Stimulated activated CD8-positive, alpha-beta memory T cell treated with anti-CD3 and anti-CD28 coated beads, Interleukin-15, amount 100 ng/mL, for 4 hours (primary cell): ENCODE results near the gene TAAR8.
A peak's percentile ranks its signal among the peaks of the same experiment; 100 is the strongest.
"Not testable (repeated sequence)": the region's sequence is repeated elsewhere in the genome, so short reads cannot be mapped to it uniquely, and the experiment has no call there.

ENCODE experiments used
- DNase-seq, 2 donors: peaks; one replicate each; pipeline ENCODE4 v3.0.0-alpha.2; 2020; ENCODE audit warnings: low read depth in 2 of 2

Gene TAAR8, protein sequence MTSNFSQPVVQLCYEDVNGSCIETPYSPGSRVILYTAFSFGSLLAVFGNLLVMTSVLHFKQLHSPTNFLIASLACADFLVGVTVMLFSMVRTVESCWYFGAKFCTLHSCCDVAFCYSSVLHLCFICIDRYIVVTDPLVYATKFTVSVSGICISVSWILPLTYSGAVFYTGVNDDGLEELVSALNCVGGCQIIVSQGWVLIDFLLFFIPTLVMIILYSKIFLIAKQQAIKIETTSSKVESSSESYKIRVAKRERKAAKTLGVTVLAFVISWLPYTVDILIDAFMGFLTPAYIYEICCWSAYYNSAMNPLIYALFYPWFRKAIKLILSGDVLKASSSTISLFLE

DNA sequence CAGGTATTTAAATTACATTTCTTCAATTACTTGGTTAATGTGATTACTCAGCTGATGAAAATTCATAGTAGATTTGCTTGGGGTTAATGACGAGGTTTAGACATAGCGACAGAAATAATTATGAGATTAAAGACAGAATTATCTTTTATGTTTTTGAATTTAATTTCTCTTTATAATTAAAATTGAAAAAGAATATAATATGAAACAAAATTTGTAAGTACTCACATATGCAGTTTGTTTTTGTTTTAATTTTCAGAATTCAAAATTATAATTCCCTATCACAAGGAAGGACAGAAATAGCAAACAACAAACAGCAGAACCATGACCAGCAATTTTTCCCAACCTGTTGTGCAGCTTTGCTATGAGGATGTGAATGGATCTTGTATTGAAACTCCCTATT lies at the start of gene TAAR8:
TSS of gene TAAR8 (plus strand) at position 301 of the 400 bp plus-strand sequence. CDS start at position 322, 21 bp downstream.
- DNase-seq, result no peak

- no peak for DNase-seq
These were observed 47.7 kb upstream of the TAAR8 start for GRCh38 chr6:132504757-132505156.

GRCh38 chr6:132505158-132505557 lies 47.3 kb upstream of the TAAR8 start:
- DNase-seq, result no peak

DNA sequence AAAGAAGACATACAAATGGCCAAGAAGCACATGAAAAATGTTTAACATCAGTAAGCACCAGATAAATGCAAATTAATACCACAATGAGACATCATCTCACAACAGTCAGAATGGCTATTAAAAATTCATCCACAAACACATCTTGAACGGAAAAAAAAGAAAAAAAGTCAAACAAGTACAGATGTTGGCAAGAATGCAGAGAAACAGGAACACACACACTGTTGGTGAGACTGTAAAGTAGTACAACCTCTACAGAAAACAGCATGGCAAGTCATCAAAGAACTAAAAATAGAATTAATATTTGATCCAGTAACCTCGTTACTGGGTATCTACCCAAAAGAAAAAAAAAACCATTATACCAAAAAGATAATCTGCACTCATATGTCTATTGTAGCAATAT lies 46.0 kb upstream of the TAAR8 start:
- no peak for DNase-seq

- DNase-seq, result no peak
These were observed 45.3 kb upstream of the TAAR8 start for GRCh38 chr6:132506869-132507808.

- DNase-seq, result no peak
These were observed 41.2 kb upstream of the TAAR8 start for GRCh38 chr6:132511210-132511830.

DNA sequence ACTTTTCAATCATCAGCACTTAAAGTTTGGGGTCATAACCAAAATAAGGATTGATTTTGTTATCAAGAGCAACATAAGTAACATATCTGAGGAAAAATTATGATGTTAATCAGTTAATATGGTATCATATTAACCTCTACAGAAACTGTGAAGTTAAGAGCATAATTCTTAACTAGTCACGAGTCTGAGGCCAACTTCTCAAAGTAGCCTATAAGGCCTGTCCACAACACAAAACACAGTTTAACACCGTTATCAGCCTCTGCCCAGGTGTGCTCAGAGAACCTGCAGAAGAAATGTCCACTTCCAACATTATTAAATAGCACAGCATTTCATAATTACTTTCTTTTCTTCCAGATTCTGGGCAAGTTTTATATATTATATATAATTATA lies 40.6 kb upstream of the TAAR8 start:
- no peak for DNase-seq

DNA sequence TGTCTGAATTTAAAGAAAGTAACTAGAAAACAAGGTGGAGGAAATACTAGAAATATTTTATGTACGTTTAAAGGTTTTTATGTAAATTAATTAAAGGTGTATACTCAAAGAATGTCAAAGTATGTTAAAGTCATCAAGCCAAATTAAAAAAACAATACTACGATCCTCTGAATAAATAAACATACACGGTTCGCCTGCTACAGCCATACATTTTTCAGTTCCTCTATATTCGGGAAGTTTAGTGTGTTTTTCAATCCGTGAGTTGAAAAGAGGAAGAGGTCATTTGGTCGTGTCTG lies 40.2 kb upstream of the TAAR8 start:
- no peak for DNase-seq

DNA sequence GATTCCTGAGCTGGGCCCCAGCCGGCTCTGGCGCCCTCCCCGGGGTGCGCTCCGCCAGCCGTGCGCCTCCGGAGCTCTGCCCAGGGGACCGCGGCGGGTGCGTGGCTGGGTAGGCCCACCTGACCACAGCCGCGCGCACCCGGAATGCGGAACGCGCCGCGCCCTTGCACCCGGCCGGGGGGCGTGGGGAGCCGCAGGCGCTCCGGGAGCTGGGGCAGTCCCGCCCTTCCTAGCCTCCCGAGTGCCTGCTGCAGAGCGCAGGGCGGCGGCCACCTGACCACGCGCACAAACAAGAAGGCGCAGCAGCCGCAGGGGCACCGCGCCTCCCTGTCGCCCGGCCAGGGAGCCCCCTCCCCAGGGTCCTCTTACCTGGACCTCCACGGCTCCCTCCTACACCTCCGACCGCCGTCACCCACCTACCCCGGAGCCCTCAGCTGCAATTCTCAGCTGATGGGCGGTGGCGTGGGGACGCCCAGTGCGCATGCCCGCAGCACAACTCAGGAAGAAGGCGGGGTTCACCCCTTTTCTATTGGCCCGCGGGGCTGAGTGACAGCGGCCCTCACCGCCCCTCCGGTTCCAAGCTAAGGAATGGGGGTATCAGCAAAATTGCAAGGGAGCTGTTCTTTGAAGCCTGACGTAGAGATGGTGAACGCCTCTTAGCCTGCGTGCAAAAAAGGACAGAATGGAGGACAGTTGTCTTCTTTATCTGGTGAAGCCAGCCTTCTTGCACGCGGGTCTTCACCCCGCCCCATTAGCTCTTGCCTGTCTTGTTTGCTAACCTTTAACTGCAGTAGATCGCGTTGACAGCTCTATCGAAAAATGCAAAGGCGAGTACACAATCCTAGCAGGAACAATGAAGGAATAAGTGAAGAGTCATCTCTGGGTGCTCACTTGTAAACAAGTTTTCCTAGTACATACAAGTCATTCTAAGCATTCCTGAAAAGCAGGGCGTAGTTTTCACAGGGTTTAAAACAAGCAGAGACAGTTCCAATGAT lies 39.5 kb upstream of the TAAR8 start, which contains the start of gene STX7:
TSS of gene STX7 (minus strand) at position 479 of the 995 bp plus-strand sequence. CDS start 9,586 bp downstream, outside the sequence.
- DNase-seq, result peak; percentile 77 to 78

GRCh38 chr6:132513831-132514545 lies 38.5 kb upstream of the TAAR8 start:
- DNase-seq, result no peak

DNA sequence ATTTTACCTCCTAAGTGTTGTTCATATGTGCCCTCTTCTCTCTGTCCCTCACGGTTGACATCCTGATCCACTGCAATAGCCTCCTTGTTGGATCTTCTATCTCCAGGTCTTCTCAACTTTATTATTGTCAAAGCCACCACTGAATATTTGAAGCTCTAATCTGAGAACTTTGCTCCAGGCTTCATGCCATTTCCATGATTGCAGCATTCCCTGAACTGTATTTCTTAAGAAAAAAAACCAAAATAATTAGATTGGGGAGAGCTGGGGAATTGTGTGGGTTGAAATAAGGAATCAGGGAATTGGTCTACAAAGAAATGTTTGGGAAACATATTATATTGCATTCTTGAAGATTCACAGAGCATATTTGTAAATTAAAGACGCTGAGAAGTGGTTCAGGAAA lies 37.1 kb upstream of the TAAR8 start:
- DNase-seq, result no peak

GRCh38 chr6:132520953-132521352 lies 31.5 kb upstream of the TAAR8 start:
- no peak for DNase-seq

DNA sequence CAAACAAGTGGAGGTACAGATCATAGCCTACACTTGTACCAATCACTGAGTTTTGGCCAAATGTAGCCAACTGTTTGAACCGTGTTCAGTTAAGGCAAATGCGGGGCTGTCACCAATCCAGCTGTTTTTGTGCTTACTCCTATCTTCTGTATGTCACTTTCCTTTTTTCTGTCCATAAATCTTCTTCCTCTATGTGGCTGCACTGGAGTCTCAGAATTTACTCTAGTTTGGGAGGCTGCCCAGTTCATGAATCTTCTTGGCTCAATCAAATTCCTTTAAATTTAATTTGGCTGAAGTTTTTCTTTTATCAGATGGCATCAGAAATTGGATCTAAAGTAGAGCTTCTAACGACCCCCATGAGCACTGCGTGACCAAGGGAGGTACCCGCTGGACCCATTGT lies 27.8 kb upstream of the TAAR8 start:
- DNase-seq, result no peak

GRCh38 chr6:132525866-132526265 lies 26.6 kb upstream of the TAAR8 start:
- DNase-seq, result no peak

DNA sequence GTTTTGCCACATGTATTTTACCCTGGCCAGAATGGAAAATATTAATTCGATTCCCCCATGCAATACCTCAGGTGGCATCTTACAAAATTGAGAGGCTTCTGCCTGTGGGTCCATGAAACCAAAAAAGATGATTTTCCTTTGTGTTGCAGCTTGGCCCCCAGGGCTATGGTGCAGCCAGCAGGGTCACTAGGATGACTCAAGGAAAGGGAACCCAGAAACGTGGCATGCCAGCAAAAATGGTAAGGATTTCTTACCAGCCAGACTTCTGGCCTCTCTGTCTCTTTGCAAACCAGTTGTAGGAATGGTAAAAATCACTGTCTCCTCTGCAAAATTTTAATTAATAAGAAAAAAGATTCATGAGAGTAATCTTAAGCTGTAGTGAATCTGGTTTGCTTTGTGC lies 26.0 kb upstream of the TAAR8 start:
- DNase-seq, result no peak

DNA sequence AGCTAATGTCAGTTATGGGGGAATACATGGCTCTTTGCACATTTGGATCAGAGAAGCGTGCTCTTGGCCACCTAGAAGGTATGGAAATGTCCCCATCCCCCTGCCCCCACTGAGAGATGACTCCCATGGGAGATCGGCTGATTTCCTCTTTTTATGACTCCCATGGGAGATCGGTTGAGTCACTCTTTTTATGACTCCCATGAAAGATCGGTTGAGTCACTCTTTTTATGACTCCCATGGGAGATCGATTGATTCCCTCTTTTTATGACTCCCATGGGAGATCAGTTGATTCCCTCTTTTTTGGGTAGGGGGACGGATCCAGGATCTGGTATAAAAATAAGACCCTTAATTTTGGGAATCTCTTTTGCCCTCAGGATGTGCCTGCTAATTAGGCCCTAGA lies 24.7 kb upstream of the TAAR8 start:
- no peak for DNase-seq

- DNase-seq, result peak in 1 of 2 donors; percentile 27
These were observed 22.0 kb upstream of the TAAR8 start for GRCh38 chr6:132530293-132530974.

- DNase-seq, result not testable (repeated sequence)
These were observed 17.9 kb upstream of the TAAR8 start for GRCh38 chr6:132534546-132534945.

GRCh38 chr6:132537145-132537544 lies 15.3 kb upstream of the TAAR8 start:
- DNase-seq, result no peak

DNA sequence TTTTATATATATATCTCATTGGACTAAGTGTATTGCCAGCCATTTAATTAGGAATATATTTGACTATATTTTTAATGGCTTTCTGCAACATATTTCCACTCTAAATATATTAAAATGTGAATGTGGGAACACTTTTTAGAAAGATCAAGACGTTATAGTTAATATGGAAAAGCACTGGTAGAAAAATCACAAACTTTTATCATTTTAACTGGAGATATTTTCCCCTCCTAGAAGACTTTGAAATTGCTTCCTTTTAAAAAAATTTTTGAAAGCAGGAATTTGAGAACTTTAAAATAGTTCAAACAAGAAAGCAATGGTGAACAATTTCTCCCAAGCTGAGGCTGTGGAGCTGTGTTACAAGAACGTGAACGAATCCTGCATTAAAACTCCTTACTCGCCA lies 14.5 kb upstream of the TAAR8 start, which contains the start of gene TAAR9:
TSS of gene TAAR9 (plus strand) at position 301 of the 400 bp plus-strand sequence. CDS start at position 314, 13 bp downstream.
- no peak for DNase-seq
